ENCODE data around the gene MRPL14.

The MRPL14 gene

DNA sequence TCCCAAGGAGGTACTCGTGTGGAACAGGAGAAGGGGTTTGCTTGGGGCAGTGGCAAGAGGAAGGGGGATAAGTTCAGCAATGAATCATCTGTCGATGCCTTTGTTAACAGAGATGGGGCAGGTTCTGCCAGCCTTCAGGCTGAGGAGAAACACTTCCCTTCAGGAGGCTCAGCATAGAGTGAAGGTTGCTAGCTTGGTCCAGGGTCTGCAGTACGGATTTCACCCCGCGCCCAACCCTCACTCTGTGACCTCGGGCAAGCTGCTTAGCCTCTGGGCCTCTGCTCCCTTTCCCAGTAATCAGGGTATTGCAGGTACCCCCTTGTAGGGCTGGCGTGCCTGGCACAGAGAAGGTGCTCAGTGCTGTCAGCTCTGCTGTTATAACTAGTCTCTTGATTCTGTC, 38.9 kb upstream of the MRPL14 start:
- no peak overlapping the region for H3K27ac ChIP-seq
- no peak overlapping the region for H3K4me3 ChIP-seq (IDR thresholded peaks at IDR 0.05; ENCODE audit: insufficient read depth, low read depth, low read length)
- H3K9ac ChIP-seq = no peak overlapping the region
- 0 out of 2 replicates have a peak, but pooled peaks cover 3% of the 10 kb centered on the region for H3K27me3 ChIP-seq (ENCODE audit: insufficient read depth, low read depth)
- H3K4me2 ChIP-seq = no peak overlapping the region
- H2AFZ ChIP-seq (ENCODE audit: low read depth) = no peak overlapping the region
- TF ChIP-seq, protein P1, sequence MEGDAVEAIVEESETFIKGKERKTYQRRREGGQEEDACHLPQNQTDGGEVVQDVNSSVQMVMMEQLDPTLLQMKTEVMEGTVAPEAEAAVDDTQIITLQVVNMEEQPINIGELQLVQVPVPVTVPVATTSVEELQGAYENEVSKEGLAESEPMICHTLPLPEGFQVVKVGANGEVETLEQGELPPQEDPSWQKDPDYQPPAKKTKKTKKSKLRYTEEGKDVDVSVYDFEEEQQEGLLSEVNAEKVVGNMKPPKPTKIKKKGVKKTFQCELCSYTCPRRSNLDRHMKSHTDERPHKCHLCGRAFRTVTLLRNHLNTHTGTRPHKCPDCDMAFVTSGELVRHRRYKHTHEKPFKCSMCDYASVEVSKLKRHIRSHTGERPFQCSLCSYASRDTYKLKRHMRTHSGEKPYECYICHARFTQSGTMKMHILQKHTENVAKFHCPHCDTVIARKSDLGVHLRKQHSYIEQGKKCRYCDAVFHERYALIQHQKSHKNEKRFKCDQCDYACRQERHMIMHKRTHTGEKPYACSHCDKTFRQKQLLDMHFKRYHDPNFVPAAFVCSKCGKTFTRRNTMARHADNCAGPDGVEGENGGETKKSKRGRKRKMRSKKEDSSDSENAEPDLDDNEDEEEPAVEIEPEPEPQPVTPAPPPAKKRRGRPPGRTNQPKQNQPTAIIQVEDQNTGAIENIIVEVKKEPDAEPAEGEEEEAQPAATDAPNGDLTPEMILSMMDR (conservative IDR thresholded peaks at IDR 0.05; ENCODE audit: low read depth, low read length) = no peak
- no peaks in the 10 kb centered on the region for H4K20me1 ChIP-seq (ENCODE audit: insufficient read depth)
- no peaks in the 10 kb centered on the region for H3K79me2 ChIP-seq (ENCODE audit: insufficient read depth, low read depth)
- H3K4me1 ChIP-seq (ENCODE audit: low read depth, poor library complexity, severe bottlenecking) = no peaks in the 10 kb centered on the region
- H3K36me3 ChIP-seq (ENCODE audit: insufficient read depth) = no peaks in the 10 kb centered on the region

DNA sequence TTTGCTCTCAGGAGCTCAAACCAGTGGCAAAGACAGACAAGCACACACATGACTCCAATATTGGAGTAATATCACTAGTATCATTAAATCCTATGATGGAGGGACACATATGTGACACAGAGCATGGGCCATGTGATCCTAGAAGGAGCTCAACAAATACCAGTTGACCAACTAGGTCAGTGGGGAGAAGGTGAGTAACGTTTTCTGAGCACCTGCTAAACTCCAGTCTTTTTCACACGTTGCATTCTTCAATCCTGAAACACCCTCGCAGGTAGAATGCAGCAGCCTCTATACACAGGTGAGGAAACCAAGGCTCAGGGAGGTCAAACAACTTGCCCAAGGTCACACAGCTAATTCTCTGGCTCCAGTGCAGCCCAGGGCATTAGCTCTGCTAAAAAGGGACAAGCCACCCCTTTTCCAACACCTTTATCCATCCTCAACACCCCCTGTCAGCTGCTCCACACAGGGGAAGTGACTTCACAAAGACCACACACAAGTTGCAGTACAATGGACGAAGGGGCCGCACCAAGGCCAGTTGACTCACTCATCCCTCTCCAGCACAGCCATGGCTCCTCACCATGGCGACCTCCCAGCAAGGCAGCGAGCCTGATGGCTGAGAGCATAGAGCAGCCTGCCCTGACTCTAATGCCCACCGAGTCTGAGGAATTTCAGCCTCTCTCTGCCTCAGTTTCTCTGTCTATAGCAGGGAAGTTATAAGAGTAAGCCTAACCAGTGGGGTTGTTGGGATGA, 35.8 kb upstream of the MRPL14 start:
- H2AFZ ChIP-seq (ENCODE audit: low read depth) = no peak overlapping the region
- H3K4me2 ChIP-seq = no peak overlapping the region
- no peak overlapping the region for H3K9ac ChIP-seq
- no peaks in the 10 kb centered on the region for H3K79me2 ChIP-seq (ENCODE audit: insufficient read depth, low read depth)
- no peaks in the 10 kb centered on the region for H3K27me3 ChIP-seq (ENCODE audit: insufficient read depth, low read depth)
- no peaks in the 10 kb centered on the region for H4K20me1 ChIP-seq (ENCODE audit: insufficient read depth)
- H3K36me3 ChIP-seq (ENCODE audit: insufficient read depth) = no peaks in the 10 kb centered on the region
- no peak overlapping the region for H3K27ac ChIP-seq
- H3K4me3 ChIP-seq (IDR thresholded peaks at IDR 0.05; ENCODE audit: insufficient read depth, low read depth, low read length) = no peak overlapping the region
- H3K4me1 ChIP-seq (ENCODE audit: low read depth, poor library complexity, severe bottlenecking) = no peaks in the 10 kb centered on the region
- TF ChIP-seq, protein P1 (conservative IDR thresholded peaks at IDR 0.05; ENCODE audit: low read depth, low read length) = no peak

DNA sequence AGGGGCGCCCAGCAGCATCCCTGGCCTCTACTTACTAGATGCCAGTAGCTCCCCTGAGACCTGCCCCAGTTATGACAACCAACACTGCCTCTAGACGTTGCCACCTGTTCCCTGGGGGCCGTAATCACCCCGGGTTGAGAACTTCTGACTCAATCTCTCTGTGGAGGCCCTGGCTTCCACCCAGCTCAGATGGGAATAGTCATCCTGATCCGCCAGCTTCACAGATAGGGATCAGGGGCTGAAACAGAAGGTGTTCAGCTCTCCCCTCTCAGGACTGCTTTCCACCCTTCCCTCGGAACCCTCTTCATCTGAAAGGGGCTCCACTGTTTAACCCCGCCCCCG, 34.7 kb upstream of the MRPL14 start:
- TF ChIP-seq, protein P1 (conservative IDR thresholded peaks at IDR 0.05; ENCODE audit: low read depth, low read length) = no peak
- Histone ChIP-seq H3K79me2 (ENCODE audit: insufficient read depth, low read depth) (no peaks in the 10 kb centered on the region), H4K20me1 (ENCODE audit: insufficient read depth) (no peaks in the 10 kb centered on the region), H3K4me1 (ENCODE audit: low read depth, poor library complexity, severe bottlenecking) (no peaks in the 10 kb centered on the region), H3K9ac (no peak overlapping the region), H3K27ac (no peak overlapping the region), H3K4me3 (IDR thresholded peaks at IDR 0.05; ENCODE audit: insufficient read depth, low read depth, low read length) (no peak overlapping the region), H3K4me2 (no peak overlapping the region), H2AFZ (ENCODE audit: low read depth) (no peak overlapping the region), H3K36me3 (ENCODE audit: insufficient read depth) (no peaks in the 10 kb centered on the region), H3K27me3 (ENCODE audit: insufficient read depth, low read depth) (no peaks in the 10 kb centered on the region)

DNA sequence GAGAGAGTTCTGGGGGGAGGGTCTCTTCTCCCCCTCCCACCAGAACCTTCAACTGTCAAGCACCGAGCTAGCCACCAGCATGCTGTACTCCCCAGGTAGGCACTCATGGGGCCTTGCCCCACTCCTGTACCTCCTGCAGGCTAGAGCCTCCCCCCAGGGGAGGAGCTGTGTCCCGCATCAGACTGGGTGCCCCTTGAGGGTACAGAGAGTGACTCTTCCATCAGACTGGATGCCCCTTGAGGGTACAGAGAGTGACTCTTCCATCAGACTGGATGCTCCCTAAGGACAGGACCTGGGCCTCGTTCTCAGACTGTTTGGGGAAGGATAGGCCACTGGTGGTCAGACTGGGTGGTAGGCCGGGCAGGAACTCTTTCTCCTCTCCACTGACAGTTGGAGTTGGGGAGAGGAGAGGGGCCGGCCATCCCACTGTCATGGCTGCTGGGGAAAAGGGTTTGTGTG, 31.5 kb upstream of the MRPL14 start, which contains the start of gene CAPN11:
Gene CAPN11 (plus strand): TSS at position 51 of the 459 bp plus-strand sequence. CDS start 29 bp downstream, at position 80.
- TF ChIP-seq, protein P1 (conservative IDR thresholded peaks at IDR 0.05; ENCODE audit: low read depth, low read length) = no peak
- no peak within 1 kb of the TSS for H3K27ac ChIP-seq

More for the DNA sequence above, 31.5 kb upstream of the MRPL14 start, which contains the start of gene CAPN11:
- H3K27me3 ChIP-seq (ENCODE audit: insufficient read depth, low read depth) = no peaks in the 10 kb centered on the region
- no peaks in the 10 kb centered on the region for H3K79me2 ChIP-seq (ENCODE audit: insufficient read depth, low read depth)
- no peaks in the 10 kb centered on the region for H3K36me3 ChIP-seq (ENCODE audit: insufficient read depth)
- no peaks in the 10 kb centered on the region for H3K4me1 ChIP-seq (ENCODE audit: low read depth, poor library complexity, severe bottlenecking)
- H3K4me3 ChIP-seq (IDR thresholded peaks at IDR 0.05; ENCODE audit: insufficient read depth, low read depth, low read length) = no peak within 1 kb of the TSS
- H3K4me2 ChIP-seq = no peak within 1 kb of the TSS
- no peaks in the 10 kb centered on the region for H4K20me1 ChIP-seq (ENCODE audit: insufficient read depth)
- no peak within 1 kb of the TSS for H2AFZ ChIP-seq (ENCODE audit: low read depth)
- no peak within 1 kb of the TSS for H3K9ac ChIP-seq

Measured in KMS-11 (cell line).